Measurements from ENCODE around the gene SGCA. TPM values are rescaled to one million over a fixed set of nuclear protein-coding genes. Genes with fewer than 3 reads are reported as not detected.

Gene SGCA
- polyA plus RNA-seq, 5 donors: 3.1 to 19.0 (median 3.6) TPM

GRCh38 chr17:50133028-50133768 is 32.6 kb upstream of the SGCA start:
- no peak for DNase-seq

DNA sequence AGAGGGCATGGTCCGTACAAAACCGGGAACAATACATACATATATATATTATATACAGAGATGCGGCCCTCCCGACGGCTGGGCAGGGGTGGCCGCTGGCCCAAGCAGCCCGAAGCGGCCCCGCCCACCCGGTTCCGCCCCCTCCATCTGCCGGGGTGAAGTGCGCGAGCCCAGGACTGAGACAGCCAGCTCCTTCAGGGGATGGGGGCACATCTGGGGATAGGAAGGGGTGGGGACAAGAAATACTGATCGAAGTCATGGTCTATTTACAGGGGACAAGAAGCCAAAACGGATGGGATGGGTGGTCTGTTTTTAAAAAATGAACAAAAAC is 32.1 kb upstream of the SGCA start:
- DNase-seq: no peak

DNA sequence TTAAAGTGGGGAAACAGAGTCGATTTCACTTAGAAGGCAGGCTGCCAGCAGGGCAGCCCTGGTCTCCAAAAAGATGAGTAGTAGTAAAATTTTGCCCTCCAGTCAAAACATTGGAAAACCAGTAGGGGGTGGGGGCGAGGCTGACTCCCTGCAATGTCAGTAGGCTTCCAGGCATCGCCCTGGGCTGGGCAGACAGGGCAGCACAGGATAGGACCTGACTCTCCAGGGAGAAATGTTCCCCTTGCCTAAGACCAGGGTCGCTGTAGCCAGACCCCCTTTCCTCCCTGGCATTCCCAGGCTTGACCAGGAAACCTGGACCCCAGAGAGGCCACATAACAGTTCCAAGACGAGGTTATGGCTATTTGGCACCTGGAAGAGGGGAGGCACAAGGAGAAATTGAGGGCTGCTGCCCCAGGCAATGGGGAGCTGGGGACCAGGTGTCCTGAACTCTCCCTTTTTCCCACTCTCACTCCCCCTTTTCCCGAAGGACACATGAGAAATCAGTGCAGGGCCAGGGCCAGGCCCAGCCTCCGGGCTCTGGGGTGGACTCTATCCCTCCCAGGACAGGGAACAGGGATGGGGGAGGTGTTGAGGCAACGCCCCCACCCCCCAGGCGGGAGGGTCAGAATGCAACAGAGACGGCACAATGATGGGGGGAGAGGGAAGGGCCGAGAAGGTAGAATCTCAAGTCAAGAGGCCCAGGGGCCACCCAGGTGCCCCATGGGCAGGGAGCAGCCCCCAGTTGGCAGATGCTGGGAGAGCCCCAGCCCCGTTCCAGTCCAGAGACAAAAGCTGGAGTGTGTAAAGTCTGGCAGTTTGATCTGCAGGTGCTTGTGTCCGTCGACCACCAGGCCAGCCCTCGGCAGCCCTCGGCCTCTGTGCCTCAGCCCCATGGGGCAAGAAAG is 31.3 kb upstream of the SGCA start:
- no peak for DNase-seq

DNA sequence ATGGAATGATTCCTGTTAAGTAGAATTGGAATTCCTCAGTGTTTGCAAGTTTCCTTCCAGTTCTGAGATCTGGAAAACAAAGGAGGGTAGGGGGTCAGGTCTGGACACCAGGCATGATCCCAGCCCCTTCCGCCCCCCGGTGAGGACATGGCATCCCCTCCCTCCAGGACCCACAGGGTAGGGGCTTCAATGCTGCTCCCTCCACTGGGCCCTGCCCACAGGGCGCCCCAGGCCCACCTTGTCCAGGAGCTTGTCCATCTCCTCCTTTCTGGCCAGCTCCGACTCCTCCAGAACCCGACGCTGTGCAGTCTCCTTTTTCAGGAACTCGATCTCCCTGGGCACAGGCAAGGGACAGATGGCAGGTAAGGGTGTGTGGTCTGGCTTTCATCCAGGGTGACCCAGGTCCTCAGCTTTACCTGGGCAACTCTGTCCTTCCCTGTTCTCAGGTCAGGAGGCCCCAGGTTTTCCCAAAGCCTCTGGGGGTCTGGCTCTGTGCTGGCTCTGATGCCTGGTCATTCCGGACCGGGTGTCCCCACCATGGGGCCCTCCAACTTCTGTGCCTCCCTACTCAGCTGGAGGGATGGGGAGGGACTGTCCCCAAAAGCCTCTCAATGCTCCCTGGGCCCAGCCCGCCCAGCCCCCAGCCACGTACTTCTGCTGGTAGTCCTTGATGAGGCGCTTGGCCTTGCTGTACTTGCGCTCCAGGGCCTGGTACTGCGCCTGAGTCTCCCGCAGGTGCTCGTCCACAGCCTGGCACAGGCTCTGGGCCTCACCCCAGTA is 30.3 kb upstream of the SGCA start:
- DNase-seq: no peak

DNA sequence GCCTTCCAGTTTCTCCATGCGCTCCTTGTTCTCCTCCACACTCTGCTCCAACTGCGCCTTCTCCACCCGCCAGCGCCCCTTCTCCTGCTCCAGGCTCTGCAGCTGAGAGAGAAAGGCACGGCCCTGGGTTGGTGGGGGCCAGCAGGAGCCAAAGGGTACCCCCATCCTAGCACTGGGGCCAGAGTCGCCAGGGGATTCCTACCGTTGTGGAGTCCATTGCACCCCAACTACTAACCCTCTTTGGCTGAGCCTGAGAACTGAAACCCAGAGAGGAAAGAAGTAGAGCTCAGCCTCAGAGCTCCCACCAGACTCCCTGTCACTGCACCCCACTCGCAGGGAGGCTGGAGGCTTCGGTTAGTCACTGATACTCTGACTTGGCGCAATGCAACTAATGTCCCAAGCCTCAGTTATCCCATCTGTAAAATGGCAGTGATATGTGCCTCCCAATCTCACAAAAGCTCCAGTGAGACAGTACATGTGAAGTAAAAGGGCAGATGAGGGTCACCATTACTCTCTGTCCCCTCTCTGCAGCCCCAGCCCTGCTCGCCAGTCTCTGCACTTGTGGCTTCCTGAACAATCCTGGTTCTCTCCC is 29.6 kb upstream of the SGCA start:
- DNase-seq: no peak

DNA sequence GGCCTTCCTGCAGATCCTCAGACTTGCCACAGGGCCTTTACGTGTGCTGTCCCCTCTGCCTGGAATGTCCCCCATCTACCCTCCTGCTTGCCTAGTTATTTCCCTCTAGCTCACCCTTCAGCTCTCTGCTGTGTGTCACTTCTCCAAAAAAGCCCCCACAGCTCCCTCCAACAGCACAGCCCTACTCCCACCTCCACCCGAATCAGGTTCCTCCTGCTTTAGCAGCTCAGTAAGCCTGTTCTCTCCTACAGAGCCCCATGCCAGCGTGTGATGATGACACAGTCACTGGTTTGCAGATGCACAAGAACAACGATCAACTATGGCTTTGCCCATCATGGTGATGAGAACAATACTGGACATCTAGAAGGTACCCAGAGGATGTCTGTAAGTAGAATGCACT is 28.8 kb upstream of the SGCA start:
- no peak for DNase-seq

- no peak for DNase-seq
Measured at GRCh38 chr17:50139185-50139783, 26.5 kb upstream of the SGCA start.

- peak in 1 of 2 donors; percentile 64 for DNase-seq
Measured at GRCh38 chr17:50139950-50140885, 25.6 kb upstream of the SGCA start.

DNA sequence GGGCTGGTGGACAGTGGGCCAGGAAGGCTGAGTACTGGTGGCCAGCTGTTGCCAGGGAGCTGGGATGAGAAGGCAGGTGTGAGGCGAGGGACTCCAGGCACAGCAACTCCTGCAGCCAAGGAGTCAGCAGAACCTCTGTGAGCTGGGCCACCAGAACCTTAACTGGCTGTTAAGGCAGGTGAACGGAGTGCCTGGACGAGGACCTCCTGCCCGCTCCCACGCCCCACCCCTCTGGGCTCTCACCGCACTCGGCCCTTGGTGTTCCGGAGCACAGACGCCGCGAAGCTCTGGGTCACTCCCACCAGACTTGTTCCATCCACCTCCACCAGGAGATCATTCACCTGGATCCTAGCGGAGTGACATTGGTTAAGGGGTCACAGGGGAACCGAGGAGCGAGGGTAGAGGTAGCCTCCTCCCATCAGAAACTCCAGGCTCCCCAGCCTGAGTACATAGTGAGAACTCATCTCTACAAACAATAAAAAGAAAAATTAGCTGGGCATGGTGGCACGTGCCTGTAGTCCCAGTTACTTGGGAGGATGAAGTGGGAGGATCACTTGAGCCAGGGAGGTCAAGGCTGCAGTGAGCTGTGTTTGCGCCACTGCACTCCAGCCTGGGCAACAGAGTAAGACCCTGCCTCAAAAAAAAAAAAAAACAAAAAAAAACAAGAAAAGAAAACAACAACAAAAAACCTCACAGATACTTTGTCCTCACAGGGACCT is 24.6 kb upstream of the SGCA start:
- DNase-seq: no peak

DNA sequence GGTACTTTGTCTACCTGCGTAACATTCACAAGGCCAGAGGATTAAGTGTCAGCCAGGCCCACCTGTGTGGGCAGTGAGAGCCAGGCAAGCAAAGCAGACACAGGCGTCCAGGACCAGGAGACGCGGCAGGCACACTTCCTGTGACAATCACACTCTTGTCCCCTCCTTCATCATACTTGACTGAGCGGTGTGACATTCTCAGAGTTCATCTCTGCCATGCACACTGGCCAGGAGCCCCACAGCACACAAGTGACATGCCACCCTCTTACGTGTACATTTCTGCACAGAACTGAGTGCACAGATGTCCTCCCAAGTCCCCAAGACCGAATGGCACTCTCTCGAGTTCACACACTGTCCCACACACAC is 24.1 kb upstream of the SGCA start:
- DNase-seq: no peak

DNA sequence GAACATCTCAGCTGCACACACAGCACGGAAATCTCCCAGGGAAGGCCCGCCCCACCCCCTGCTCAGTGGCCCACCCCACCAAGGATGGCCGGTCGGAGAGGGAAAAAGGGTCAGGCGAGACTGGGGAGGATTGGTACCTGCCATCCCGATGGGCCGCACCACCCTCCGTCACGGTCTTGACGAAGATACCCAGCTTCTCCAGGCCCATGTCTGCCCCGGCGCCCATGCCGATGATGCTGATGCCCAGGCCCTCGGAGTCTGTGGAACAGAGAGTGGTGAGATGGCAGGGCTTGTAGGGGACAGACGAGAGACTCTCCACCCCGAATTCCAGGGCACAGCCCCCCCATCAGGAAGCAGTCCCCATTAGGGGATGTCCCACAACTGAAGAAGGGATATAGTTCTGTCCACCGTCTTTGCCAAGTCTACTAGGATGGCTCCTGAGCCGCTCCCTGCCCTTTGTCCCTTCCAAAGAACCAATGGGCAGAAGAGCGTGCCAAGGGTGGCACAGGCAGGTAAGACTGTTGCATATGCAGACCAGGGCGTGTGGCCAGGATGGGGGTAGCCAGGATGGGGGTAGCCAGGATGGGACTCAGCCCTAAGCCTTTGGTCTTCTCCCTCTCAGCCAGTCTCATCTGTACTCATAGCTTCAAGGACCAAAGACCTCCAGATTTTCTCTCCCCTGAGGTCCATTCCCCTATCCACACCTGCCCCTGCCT is 22.2 kb upstream of the SGCA start:
- no peak for DNase-seq

- DNase-seq: no peak
Measured at GRCh38 chr17:50144355-50144754, 21.4 kb upstream of the SGCA start.

DNA sequence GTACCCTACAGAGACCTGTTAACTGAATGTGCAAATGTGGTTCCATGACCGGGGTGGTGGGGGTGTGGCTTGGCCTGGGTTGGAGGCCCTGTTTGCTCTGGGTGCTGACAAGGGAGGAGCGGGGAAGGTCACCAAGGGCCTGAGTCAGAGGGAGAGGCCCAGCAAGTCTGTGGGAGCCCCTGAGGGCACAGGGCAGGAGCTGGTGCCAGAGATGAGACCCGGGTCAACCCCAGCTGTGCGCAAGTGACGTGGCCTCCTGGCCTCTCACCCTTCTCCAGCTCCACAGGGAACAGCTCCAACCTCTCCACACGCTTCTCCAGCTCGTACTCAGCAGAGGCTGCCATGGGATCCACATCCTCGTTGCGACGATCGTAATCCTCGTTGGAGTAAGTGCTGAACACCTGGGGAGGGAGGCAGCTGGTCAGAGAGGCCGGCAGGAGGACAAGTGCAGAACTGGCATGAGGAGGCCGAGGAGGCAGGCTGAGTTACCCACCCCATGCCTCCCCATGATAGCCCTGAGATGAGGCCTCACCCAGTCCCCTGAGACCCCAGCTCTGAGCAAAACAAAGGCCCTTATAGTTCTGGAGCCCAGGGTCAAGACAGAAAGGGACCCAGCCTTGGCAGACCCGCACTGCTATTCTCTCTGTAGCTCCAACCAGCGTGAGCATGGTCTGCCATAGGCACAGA is 20.8 kb upstream of the SGCA start:
- DNase-seq: no peak

GRCh38 chr17:50145532-50146229 is 20.1 kb upstream of the SGCA start:
- no peak for DNase-seq

DNA sequence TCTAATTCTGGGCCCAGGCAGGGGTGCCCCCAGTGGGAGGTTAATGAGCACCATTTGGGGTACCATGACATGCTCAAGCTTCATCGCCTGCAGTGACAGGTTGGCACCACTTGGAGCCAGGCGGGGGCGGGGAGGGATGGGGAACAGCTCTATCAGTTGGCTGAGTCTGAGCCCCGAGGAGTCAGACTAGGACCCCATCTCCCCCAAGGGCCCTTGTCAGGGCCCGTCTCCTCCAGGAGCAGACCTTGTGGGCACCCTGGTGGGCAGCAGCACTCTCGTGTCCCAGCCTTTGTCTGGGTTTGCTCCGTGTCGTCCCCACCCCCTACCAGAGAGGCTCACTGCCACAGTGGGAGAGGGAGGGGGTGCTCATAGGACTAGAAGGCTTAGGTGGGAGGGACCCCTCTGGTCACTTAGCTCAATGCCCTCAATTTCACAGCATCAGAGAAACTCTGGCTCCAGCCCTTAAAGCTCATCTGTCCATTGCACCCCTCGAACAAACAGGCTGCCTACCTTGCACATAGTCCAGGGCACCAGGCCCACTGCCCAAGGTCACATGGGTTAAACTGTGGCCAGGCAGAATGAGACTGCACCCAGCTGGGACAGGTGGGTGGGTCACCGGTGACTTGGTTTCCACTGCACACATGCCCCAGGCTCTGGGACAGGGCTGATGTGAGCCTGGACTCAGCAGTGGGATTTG is 19.4 kb upstream of the SGCA start:
- no peak for DNase-seq

- no peak for DNase-seq
Measured at GRCh38 chr17:50146927-50147665, 18.7 kb upstream of the SGCA start.

DNA sequence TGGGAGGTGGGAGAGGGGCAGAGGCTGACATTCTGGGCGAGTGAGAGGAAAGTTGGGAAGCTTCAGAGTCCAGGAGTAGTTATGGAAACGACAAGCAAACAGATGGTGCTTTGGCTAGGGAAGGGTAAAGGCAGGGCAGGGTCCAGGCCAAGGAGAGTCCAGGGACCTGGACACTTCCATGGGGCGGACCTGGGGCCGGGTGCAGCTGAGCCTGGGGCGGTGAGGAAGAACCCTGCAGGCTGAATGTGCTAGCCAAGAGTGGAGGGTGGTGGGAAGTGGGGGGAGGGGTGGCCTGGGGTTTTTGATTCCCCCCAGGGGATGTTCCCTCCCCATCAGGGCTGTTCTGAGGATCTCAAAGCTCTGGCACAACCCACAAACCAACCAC is 18.0 kb upstream of the SGCA start:
- DNase-seq: peak in 1 of 2 donors; percentile 46
